A549 (cell line): ENCODE measurements around the gene TMEM272.

Source experiments
- CBX8 ChIP-seq: fragments of 200-600 bp; sonication (generic); IDR thresholded peaks from 2 replicates; pipeline ENCODE4 v1.6.1; 2016
- CEBPB ChIP-seq, 2 experiments: fragments of >200 bp in 1 of 2; sonication (Bioruptor Twin) in 1 of 2; formaldehyde crosslinking in 1 of 2; IDR thresholded peaks; 2 replicates each; pipeline ENCODE4 v1.6.1; 2012 to 2016
- EP300 ChIP-seq, 2 experiments: fragments of >200 bp; sonication (Bioruptor Twin); formaldehyde crosslinking; IDR thresholded peaks; 2 replicates in 1 of 2; 3 replicates in 1 of 2; pipeline ENCODE4 v1.6.1; 2016 to 2017
- ESRRA ChIP-seq: fragments of 150-350 bp; IDR thresholded peaks from 2 replicates; pipeline ENCODE4 v1.6.1; 2014; ENCODE audit warnings: mild to moderate bottlenecking, low read length, borderline replicate concordance
- JUN ChIP-seq, 2 experiments: fragments of >200 bp; sonication (Bioruptor Twin); formaldehyde crosslinking; IDR thresholded peaks; 2 replicates in 1 of 2; 3 replicates in 1 of 2; pipeline ENCODE4 v1.6.1; 2016 to 2017
- JUNB ChIP-seq: fragments of >200 bp; sonication (Bioruptor Twin); formaldehyde crosslinking; IDR thresholded peaks from 2 replicates; pipeline ENCODE4 v1.6.1; 2016
- MAZ ChIP-seq: fragments of 150-350 bp; IDR thresholded peaks from 2 replicates; pipeline ENCODE4 v1.6.1; 2014; ENCODE audit warnings: antibody characterized with exemption, low read depth, low read length, borderline replicate concordance
- MYC ChIP-seq: IDR thresholded peaks from 2 replicates; pipeline ENCODE4 v1.6.1; 2012; ENCODE audit warnings: mild to moderate bottlenecking, inconsistent platforms, low read length, improper control_type of control experiment, borderline replicate concordance
- NR3C1 ChIP-seq: fragments of >200 bp; sonication (Bioruptor Twin); formaldehyde crosslinking; IDR thresholded peaks from 3 replicates; pipeline ENCODE4 v1.6.1; 2017
- POLR2A ChIP-seq: IDR thresholded peaks from 2 replicates; pipeline ENCODE4 v1.6.1; 2012; ENCODE audit warnings: mild to moderate bottlenecking, low read length
- RAD21 ChIP-seq, 2 experiments: fragments of >200 bp in 1 of 2; sonication (Bioruptor Twin) in 1 of 2; formaldehyde crosslinking in 1 of 2; IDR thresholded peaks in 1 of 2; conservative IDR thresholded peaks in 1 of 2; 2 replicates in 1 of 2; 3 replicates in 1 of 2; pipeline ENCODE4 v1.6.1; 2012 to 2018; ENCODE audit warnings: inconsistent platforms in 1 of 2
- SREBF2 ChIP-seq: fragments of 450-650 bp; IDR thresholded peaks from 2 replicates; pipeline ENCODE4 v1.6.1; 2014; ENCODE audit warnings: mild to moderate bottlenecking, moderate library complexity
- TF ChIP-seq, protein P1 (sequence below): fragments of >200 bp; sonication (Bioruptor Twin); formaldehyde crosslinking; IDR thresholded peaks from 3 replicates; pipeline ENCODE4 v1.5.1; 2016
- TF ChIP-seq, protein P2 (sequence below): IDR thresholded peaks from 2 replicates; pipeline ENCODE4 v1.6.1; 2012

DNA sequence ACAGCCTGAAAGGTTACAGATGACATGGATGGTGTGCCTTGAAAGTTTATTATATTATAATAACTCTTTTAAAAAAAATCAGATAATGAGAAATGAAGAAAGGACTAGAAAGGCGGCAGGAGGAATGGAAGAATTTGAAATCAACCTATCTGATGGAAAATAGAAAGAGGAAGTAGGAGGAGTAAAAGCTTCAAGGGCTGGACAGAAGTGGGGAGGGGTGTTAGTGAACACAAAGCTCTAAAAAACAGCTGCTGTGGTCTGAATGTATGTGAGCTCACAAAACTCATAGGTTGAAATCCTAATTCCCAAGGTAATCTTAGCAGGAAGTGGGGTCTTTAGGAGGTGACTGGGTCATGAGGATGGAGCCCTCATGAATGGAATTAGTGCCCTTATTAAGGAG is 36.3 kb upstream of the TMEM272 start:
- TF ChIP-seq JUN (IDR thresholded peaks at IDR 0.05), result no peak
- TF ChIP-seq MAZ, result no peak
- no peak for TF ChIP-seq JUNB
- no peak for TF ChIP-seq SREBF2
- TF ChIP-seq, protein P1, sequence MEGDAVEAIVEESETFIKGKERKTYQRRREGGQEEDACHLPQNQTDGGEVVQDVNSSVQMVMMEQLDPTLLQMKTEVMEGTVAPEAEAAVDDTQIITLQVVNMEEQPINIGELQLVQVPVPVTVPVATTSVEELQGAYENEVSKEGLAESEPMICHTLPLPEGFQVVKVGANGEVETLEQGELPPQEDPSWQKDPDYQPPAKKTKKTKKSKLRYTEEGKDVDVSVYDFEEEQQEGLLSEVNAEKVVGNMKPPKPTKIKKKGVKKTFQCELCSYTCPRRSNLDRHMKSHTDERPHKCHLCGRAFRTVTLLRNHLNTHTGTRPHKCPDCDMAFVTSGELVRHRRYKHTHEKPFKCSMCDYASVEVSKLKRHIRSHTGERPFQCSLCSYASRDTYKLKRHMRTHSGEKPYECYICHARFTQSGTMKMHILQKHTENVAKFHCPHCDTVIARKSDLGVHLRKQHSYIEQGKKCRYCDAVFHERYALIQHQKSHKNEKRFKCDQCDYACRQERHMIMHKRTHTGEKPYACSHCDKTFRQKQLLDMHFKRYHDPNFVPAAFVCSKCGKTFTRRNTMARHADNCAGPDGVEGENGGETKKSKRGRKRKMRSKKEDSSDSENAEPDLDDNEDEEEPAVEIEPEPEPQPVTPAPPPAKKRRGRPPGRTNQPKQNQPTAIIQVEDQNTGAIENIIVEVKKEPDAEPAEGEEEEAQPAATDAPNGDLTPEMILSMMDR, result no peak
- TF ChIP-seq NR3C1, result no peak
- TF ChIP-seq RAD21 (conservative IDR thresholded peaks at IDR 0.05 in 1 of 2, IDR thresholded peaks at IDR 0.05 in 1 of 2), result no peak
- no peak for TF ChIP-seq EP300 (IDR thresholded peaks at IDR 0.05)
- TF ChIP-seq CBX8, result no peak
- TF ChIP-seq ESRRA, result no peak
- no peak for TF ChIP-seq POLR2A
- TF ChIP-seq, protein P2, sequence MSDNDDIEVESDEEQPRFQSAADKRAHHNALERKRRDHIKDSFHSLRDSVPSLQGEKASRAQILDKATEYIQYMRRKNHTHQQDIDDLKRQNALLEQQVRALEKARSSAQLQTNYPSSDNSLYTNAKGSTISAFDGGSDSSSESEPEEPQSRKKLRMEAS, result no peak
- no peak for TF ChIP-seq MYC
- no peak for TF ChIP-seq CEBPB (IDR thresholded peaks at IDR 0.05)
